ENCODE measurements around the gene ERN1. TPM values are rescaled to one million over a fixed set of nuclear protein-coding genes. Genes with fewer than 3 reads are reported as not detected.

Gene ERN1
- total RNA-seq, 3 donors from 2014 or later, result 18.4 to 27.1 (median 21.7) TPM

DNA sequence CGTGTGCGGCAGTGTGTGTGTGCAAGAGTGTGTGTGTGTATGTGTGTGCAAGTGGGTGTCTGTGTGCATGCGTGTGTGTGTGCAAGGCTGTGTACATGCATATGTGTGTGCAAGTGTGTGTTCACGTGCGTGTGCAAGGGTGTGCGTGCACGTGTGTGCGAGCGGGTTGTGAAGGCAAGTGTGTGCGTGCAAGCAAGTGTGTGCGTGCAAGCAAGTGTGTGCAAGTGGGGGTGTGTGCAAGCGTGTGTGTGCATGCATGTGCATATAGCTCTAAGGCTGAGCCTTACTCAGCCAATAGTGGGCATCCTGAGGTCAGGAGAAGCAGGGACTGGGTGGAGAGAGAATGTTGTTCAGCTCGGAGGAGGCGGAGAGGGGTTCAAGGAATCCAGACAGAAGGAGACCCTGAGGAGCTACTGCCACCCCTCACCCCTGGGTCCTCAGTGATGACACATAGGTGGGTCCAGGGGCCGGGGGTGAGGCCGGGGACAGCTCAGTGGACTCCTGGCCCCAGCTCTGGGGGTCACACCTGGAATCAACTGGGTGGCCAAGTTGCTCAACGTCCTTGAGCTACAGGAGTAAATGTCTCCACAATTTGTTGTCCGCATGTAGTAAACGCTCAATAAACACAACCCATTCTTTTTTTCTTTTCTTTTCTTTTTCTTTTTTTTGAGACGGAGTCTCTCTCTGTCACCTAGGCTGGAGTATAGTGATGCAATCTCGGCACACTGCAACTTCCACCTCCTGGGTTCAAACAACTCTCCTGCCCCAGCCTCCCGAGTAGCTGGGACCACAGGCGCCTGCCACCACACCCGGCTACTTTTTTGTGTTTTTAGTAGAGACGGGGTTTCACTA, 130.0 kb downstream of the ERN1 start:
- DNase-seq (no peak), ATAC-seq (no peak)
- Histone ChIP-seq H3K9me3 (no peaks in the 10 kb centered on the region), H3K4me3 (no peak overlapping the region), H3K36me3 (ENCODE audit: low read depth) (no peaks in the 10 kb centered on the region), H3K4me1 (ENCODE audit: low read depth) (peaks cover 13% of the 10 kb centered on the region)
- intact Hi-C loops (cut with DNase I, micrococcal nuclease), result no loop called here
- TF ChIP-seq, protein P1, sequence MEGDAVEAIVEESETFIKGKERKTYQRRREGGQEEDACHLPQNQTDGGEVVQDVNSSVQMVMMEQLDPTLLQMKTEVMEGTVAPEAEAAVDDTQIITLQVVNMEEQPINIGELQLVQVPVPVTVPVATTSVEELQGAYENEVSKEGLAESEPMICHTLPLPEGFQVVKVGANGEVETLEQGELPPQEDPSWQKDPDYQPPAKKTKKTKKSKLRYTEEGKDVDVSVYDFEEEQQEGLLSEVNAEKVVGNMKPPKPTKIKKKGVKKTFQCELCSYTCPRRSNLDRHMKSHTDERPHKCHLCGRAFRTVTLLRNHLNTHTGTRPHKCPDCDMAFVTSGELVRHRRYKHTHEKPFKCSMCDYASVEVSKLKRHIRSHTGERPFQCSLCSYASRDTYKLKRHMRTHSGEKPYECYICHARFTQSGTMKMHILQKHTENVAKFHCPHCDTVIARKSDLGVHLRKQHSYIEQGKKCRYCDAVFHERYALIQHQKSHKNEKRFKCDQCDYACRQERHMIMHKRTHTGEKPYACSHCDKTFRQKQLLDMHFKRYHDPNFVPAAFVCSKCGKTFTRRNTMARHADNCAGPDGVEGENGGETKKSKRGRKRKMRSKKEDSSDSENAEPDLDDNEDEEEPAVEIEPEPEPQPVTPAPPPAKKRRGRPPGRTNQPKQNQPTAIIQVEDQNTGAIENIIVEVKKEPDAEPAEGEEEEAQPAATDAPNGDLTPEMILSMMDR (IDR thresholded peaks at IDR 0.05), result no peak

GRCh38 chr17:63998721-63999679, 130.9 kb downstream of the ERN1 start:
- Histone ChIP-seq H3K4me3 (no peak overlapping the region), H3K9me3 (no peaks in the 10 kb centered on the region), H3K4me1 (ENCODE audit: low read depth) (peaks cover 13% of the 10 kb centered on the region), H3K36me3 (ENCODE audit: low read depth) (no peaks in the 10 kb centered on the region)
- TF ChIP-seq, protein P1 (IDR thresholded peaks at IDR 0.05), result no peak
- ATAC-seq (peak; percentile 12), DNase-seq (peak in 1 of 3 donors; percentile 24)
- intact Hi-C loops (cut with DNase I, micrococcal nuclease), result no loop called here

DNA sequence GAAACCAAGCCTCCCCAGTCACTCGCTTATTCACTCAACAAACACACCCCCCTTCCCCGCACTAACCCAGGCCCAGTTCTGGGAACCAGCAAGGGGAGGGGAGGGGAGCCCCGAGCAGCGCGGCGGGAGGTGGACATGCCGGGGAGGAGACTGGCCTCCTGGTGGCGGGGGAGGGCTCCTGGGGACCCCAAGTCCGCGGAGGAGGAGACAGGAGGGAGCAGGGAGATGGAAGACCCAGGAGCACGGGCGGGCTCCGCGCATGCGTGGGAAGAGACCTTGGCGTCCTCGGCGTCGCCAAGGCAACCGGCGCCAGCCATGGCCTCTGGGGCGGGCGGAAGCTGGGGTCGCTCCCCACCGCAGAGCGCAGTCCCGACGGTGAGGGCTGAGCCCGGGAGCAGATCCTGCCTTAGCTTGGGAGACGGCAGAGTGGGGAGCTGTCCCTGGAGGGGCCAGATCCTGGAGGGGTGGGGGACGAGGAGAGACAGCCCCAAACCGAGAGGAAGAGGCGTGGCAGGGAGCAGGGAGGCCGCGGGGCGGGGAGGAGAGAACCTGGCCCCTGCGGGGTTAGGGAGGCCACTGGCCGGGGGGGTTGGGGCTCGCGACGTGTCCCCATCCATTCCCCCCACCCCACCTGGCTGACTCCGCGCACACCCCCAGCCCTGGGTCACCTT, 131.8 kb downstream of the ERN1 start, which contains the start of gene PRR29:
TSS of gene PRR29 (plus strand) at position 302 of the 671 bp plus-strand sequence. CDS start at position 316, 14 bp downstream.
- ATAC-seq (peak; percentile 72), DNase-seq (peak; percentile 66 to 84 (median 75))
- H3K9me3 ChIP-seq, result no peaks in the 10 kb centered on the region
- H3K36me3 ChIP-seq (ENCODE audit: low read depth), result no peaks in the 10 kb centered on the region
- TF ChIP-seq, protein P1 (IDR thresholded peaks at IDR 0.05), result no peak
- no peak within 1 kb of the TSS for H3K4me3 ChIP-seq
- intact Hi-C loops (cut with DNase I, micrococcal nuclease), result no loop called here
- H3K4me1 ChIP-seq (ENCODE audit: low read depth), result peaks cover 13% of the 10 kb centered on the region

- intact Hi-C loops (cut with DNase I, micrococcal nuclease), result no loop called here
- peaks cover 13% of the 10 kb centered on the region for H3K4me1 ChIP-seq (ENCODE audit: low read depth)
- H3K36me3 ChIP-seq (ENCODE audit: low read depth), result no peaks in the 10 kb centered on the region
- H3K4me3 ChIP-seq, result no peak overlapping the region
- ATAC-seq (no peak), DNase-seq (peak in 1 of 3 donors; percentile 21)
- TF ChIP-seq, protein P1 (IDR thresholded peaks at IDR 0.05), result no peak
- no peaks in the 10 kb centered on the region for H3K9me3 ChIP-seq
These were observed 132.4 kb downstream of the ERN1 start for GRCh38 chr17:63997341-63998048.
